ENCODE results near the gene FAM124B.

Gene FAM124B

GRCh38 chr2:224401641-224402342 is at the start of gene FAM124B:
Gene FAM124B (minus strand): TSS chr2:224402107. CDS start chr2:224401768, 339 bp downstream.
- DNase-seq, result no peak

- DNase-seq, result no peak
Measured at GRCh38 chr2:224449212-224450147, 47.6 kb upstream of the FAM124B start.

DNA sequence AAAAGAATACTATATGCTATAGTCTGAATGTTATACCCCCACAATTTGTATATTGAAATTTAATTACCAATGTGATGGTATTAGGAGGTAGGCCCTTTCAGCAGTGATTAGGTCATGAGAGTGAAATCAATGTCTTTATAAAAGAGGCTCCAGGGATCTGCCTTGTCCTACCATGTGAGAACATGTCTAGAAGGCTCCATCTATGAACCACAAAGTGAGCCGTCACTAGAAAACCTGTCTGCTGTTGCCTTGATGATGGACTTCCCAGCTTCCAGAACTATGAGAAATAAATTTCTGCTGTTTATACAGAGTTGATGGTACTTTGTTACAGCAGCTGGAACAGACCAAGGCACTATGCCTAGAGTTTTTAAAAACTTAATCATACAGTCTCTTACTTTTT is 46.3 kb upstream of the FAM124B start:
- no peak for DNase-seq

DNA sequence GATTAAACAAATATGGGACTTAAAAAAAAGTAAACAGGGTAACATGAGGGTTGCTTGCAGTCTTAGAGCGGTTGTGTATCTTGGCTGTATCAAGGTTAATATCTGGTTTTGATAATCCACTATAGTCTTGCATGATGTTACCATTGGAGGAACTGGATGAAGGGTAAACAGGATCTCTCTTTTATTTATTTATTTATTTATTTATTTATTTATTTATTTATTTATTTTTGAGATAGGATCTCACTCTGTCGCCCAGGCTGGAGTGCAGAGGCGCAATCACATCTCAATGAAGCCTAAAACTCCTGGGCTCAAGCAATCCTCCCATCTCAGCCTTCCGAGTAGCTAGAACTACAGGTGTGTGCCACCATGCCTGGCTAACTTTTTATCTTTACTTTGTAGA is 42.9 kb upstream of the FAM124B start:
- no peak for DNase-seq

GRCh38 chr2:224444021-224444420 is 42.1 kb upstream of the FAM124B start:
- no peak for DNase-seq

- no peak for DNase-seq
Measured at GRCh38 chr2:224442071-224442967, 40.4 kb upstream of the FAM124B start.

- no peak for DNase-seq
Measured at GRCh38 chr2:224440988-224441387, 39.1 kb upstream of the FAM124B start.

DNA sequence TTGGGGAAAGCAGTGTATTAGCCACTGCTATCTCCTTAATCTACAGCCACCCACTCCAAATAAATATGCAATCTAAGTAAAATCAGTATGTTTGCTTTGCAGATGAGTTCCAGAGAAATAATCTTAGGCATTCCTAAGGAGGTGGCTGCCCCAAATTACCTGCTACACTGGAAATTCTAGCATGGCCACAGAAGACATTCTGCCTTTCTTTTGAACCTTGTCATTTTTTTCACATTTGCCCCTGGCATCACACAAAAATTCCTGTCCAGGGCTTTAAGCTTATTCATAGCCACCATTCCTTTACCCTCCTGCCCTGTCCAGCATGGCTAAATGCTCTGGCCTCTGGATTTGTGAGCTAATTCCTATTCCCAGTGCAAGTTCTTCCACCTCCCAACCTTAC is 36.8 kb upstream of the FAM124B start:
- DNase-seq, result no peak

GRCh38 chr2:224436634-224437033 is 34.7 kb upstream of the FAM124B start:
- DNase-seq, result no peak

GRCh38 chr2:224434618-224435017 is 32.7 kb upstream of the FAM124B start:
- DNase-seq, result no peak

DNA sequence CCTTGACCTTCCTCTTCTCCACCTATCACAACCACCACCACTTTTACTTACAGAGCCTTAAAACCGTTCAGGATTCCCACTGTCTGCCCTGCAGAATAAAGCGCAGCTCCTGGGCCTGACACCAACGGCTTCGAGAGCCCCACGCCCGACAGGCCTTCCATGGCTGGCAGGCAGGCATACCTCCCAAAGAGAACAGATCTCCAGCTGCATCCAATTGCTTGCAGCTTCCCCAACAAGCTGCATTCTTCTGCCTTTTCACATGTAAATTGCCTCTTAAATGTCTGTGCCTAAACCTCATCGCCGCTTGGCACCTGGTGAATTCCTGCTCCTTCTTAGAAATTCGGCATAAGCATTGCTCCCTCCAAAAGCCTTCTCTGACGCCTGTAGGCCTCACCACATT is 31.5 kb upstream of the FAM124B start:
- no peak for DNase-seq

DNA sequence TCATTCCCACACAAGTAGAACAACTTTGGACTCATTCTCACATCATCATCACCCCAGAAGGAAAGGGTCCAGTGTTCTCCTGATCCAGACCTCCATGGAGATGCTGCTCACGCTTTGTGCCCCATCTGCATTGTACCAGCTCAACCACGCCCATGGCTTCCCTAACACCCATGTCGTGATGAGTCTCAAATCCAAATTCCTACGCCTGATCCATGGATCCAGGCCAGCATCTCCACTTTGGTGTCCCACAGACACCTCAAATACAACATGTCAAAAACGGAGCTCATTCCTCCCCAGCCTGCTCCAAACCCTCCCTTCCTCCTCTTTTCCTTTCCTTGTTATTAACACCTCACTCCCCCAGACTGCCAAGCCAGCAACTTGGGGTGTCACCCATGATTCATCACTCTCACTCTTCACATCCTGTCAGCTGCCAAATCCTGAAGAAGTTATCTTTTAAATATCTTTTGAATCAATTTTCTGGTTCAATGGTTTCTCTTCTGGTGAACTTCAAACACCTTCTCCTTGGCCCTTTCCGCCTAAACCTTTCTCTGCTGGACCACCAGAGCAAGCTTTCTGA is 30.2 kb upstream of the FAM124B start:
- no peak for DNase-seq

- no peak for DNase-seq
Measured at GRCh38 chr2:224429441-224429810, 27.5 kb upstream of the FAM124B start.

GRCh38 chr2:224428787-224429440 is 27.0 kb upstream of the FAM124B start:
- DNase-seq, result no peak

GRCh38 chr2:224427471-224427870 is 25.6 kb upstream of the FAM124B start:
- DNase-seq, result no peak

- DNase-seq, result no peak
Measured at GRCh38 chr2:224426656-224427055, 24.7 kb upstream of the FAM124B start.

DNA sequence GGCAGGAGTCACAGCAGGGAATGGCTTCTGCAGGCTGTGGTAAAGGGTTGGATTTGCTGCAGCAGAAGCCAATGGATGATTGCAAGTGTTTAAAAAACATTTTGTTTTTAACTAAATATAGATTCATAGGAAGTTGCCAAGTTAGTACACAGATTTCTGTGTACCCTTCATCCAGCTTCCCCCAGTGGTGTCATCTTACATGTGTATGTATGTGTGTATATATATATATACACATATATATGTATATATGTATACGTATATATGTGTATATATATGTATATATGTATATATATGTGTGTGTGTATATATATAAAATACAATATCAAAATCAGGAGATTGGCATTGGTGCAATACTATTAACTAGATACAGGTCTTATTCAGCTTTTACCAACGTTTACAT is 19.2 kb upstream of the FAM124B start:
- DNase-seq, result no peak

GRCh38 chr2:224417947-224418346 is 16.0 kb upstream of the FAM124B start:
- DNase-seq, result no peak

GRCh38 chr2:224417361-224417729 is 15.4 kb upstream of the FAM124B start:
- DNase-seq, result no peak

GRCh38 chr2:224416656-224417360 is 14.9 kb upstream of the FAM124B start:
- DNase-seq, result no peak

- DNase-seq, result no peak
Measured at GRCh38 chr2:224413381-224413780, 11.5 kb upstream of the FAM124B start.
